Measurements from ENCODE around the gene ZCCHC7. TPM values are rescaled to one million over a fixed set of nuclear protein-coding genes. Genes with fewer than 3 reads are reported as not detected.

Gene ZCCHC7
- total and polyA plus RNA-seq, 10 of the 15 experiments (the other 5 are each of a cell fraction or from before 2014, with no cell fraction given) = 42.9 to 178 (median 53.3) TPM

- RAD21 ChIA-PET (ENCODE audit: unreplicated experiment) = interaction anchor here (0.9 to 9.2 kb wide), 29 partner anchors 9 to 219 kb away, joined by 3 to 62 read pairs (median 5); partner anchors contain the start of gene PAX5
- Histone ChIP-seq H3K79me2 (ENCODE audit: control insufficient read depth, insufficient read depth, low read length) (peaks cover 68% of the 10 kb centered on the region), H3K9ac (ENCODE audit: control insufficient read depth, insufficient read depth, low read length) (no peak overlapping the region), H3K27ac (ENCODE audit: control insufficient read depth, insufficient read depth) (peak overlapping the region; percentile 75), H3K4me3 (peak overlapping the region; percentile 35), H3K36me3 (ENCODE audit: control insufficient read depth in 2 of 2, insufficient read depth in 2 of 2, low read length in 1 of 2) (peaks cover 0 to 3% of the 10 kb centered on the region in 2 experiments; a peak in 2 of 4 replicates), H3K4me1 (ENCODE audit: control insufficient read depth, insufficient read depth, low read length) (peaks cover 58% of the 10 kb centered on the region), H4K20me1 (ENCODE audit: control insufficient read depth, insufficient read depth) (no peaks in the 10 kb centered on the region), H3K9me3 (replicated peaks; ENCODE audit: control insufficient read depth, insufficient read depth, low read length) (no peaks in the 10 kb centered on the region; the same call in 2 of the 3 replicates), H3K4me2 (ENCODE audit: control insufficient read depth, insufficient read depth) (peak overlapping the region; percentile 84), H3K27me3 (replicated peaks in 1 of 2; ENCODE audit: control insufficient read depth in 2 of 2, insufficient read depth in 2 of 2, low read length in 1 of 2) (no peaks in the 10 kb centered on the region), H2AFZ (ENCODE audit: control insufficient read depth, low read depth, low read length) (no peak overlapping the region)
- ATAC-seq (no peak), FAIRE-seq (no peak), DNase-seq (ENCODE audit: low read depth, low spot score) (no peak)
- CTCF ChIA-PET = interaction anchor here (0.8 to 4.7 kb wide), 20 partner anchors 10 to 219 kb away, joined by 3 to 26 read pairs (median 6); no protein-coding TSS in a partner anchor
- intact Hi-C loops (cut with micrococcal nuclease; ENCODE audit: unreplicated experiment) = loop anchor here (5.0 kb wide), 3 partner anchors 99 to 196 kb away; no protein-coding TSS in a partner anchor
- SMC1A ChIA-PET (ENCODE audit: uncharacterized antibody, unreplicated experiment) = interaction anchor here (0.7 to 5.5 kb wide), 38 partner anchors 8 to 320 kb away, joined by 3 to 46 read pairs (median 5); no protein-coding TSS in a partner anchor
- BruUV-seq (replicated peaks) = no TSS peak
- in situ Hi-C loops (cut with MboI) = no loop called here
- POLR2A ChIA-PET = interaction anchor here (0.5 to 4.1 kb wide), 10 partner anchors 9 to 198 kb away, joined by 3 to 18 read pairs (median 4); no protein-coding TSS in a partner anchor
- TF ChIP-seq NR2F1 (conservative IDR thresholded peaks at IDR 0.05) = no peak
- TF ChIP-seq KDM1A (IDR thresholded peaks at IDR 0.05; ENCODE audit: borderline replicate concordance) = no peak
- peak; percentile 59; the same call in 1 of the 2 replicates for TF ChIP-seq MEF2A (IDR thresholded peaks at IDR 0.05; ENCODE audit: insufficient read depth, low read depth, low read length)
- TF ChIP-seq NFYB (IDR thresholded peaks at IDR 0.05; ENCODE audit: insufficient read depth, low read depth, low read length) = no peak
- TF ChIP-seq JUNB (IDR thresholded peaks at IDR 0.05) = 0 out of 2 replicates have a peak, but pooled peaks have one; percentile 13
- peak; percentile 40 for TF ChIP-seq CUX1 (IDR thresholded peaks at IDR 0.05; ENCODE audit: insufficient replicate concordance, low read depth, low read length)
- TF ChIP-seq WRNIP1 (IDR thresholded peaks at IDR 0.05; ENCODE audit: borderline replicate concordance, low read depth, low read length) = no peak
- TF ChIP-seq RUNX3 (IDR thresholded peaks at IDR 0.05; ENCODE audit: low read length) = peak; percentile 70
Observed at GRCh38 chr9:37192803-37193202, 72.4 kb downstream of the ZCCHC7 start.

All from GM12878 (cell line).